ENCODE measurements around the gene FRMD1.

Gene FRMD1

GRCh38 chr6:168052291-168052891 lies 26.6 kb downstream of the FRMD1 start:
- no peak overlapping the region for H3K4me3 ChIP-seq (ENCODE audit: insufficient read depth in 1 of 2, low read depth in 1 of 2, low read length in 2 of 2)

GRCh38 chr6:168051648-168052047 lies 27.4 kb downstream of the FRMD1 start:
- H4K91ac ChIP-seq (ENCODE audit: low read length): no peak overlapping the region

More at GRCh38 chr6:168052291-168052891, 26.6 kb downstream of the FRMD1 start:
- no peak overlapping the region for H2AK5ac ChIP-seq (ENCODE audit: low read length, severe bottlenecking)
- H3K9ac ChIP-seq (ENCODE audit: low read length): no peak overlapping the region
- H3K23ac ChIP-seq (ENCODE audit: low read length in 2 of 2): no peak overlapping the region
- H3K4me2 ChIP-seq (ENCODE audit: low read length, poor library complexity, severe bottlenecking): no peak overlapping the region
- peak overlapping the region in 1 of 2 experiments; percentile 45 for H2BK12ac ChIP-seq (ENCODE audit: low read length in 2 of 2)
- H2BK120ac ChIP-seq (ENCODE audit: low read depth, low read length): no peak overlapping the region
- peaks cover 6% of the 10 kb centered on the region for H3K4me1 ChIP-seq (ENCODE audit: control insufficient read depth, insufficient read depth, low read depth, low read length)
- no peaks in the 10 kb centered on the region for H3K79me1 ChIP-seq (replicated peaks; ENCODE audit: low read length, poor library complexity, severe bottlenecking)
- WGBS: 96% methylated on average over 26 of the region's 26 CpGs
- H3K9me3 ChIP-seq (ENCODE audit: control insufficient read depth, low read length): no peaks in the 10 kb centered on the region
- H2BK5ac ChIP-seq (ENCODE audit: low read depth, low read length, poor library complexity, severe bottlenecking): no peak overlapping the region
- no peaks in the 10 kb centered on the region for H3K36me3 ChIP-seq (ENCODE audit: control insufficient read depth in 1 of 2, insufficient read depth in 2 of 2, low read depth in 1 of 2, low read length in 2 of 2)
- H3K27me3 ChIP-seq (ENCODE audit: control insufficient read depth in 1 of 2, insufficient read depth in 1 of 2, low read length in 2 of 2): peaks cover 0 to 4% of the 10 kb centered on the region in 2 experiments
- peak overlapping the region in 1 of 2 experiments; percentile 26 for H3K14ac ChIP-seq (ENCODE audit: low read length in 2 of 2)
- no peak overlapping the region for H3K4ac ChIP-seq (ENCODE audit: low read depth in 1 of 2, low read length in 2 of 2)
- H2BK15ac ChIP-seq (ENCODE audit: low read depth, poor library complexity, severe bottlenecking): no peak overlapping the region
- H3K27ac ChIP-seq (ENCODE audit: low read length, poor library complexity, severe bottlenecking): no peak overlapping the region
- H3K18ac ChIP-seq (ENCODE audit: low read depth in 1 of 2, low read length in 2 of 2): peak overlapping the region in 1 of 2 experiments; percentile 54
- no peak overlapping the region for H4K8ac ChIP-seq (ENCODE audit: low read length)
- H2AFZ ChIP-seq (ENCODE audit: low read depth, low read length): no peak overlapping the region
- no peak for DNase-seq
- no peak overlapping the region for H4K91ac ChIP-seq (ENCODE audit: low read length)

GRCh38 chr6:168050881-168051586 lies 28.0 kb downstream of the FRMD1 start:
- no peak overlapping the region for H2BK120ac ChIP-seq (ENCODE audit: low read depth, low read length)
- H4K91ac ChIP-seq (ENCODE audit: low read length): peak overlapping the region; percentile 18
- H3K9me3 ChIP-seq (ENCODE audit: control insufficient read depth, low read length): no peaks in the 10 kb centered on the region
- no peak overlapping the region for H2BK5ac ChIP-seq (ENCODE audit: low read depth, low read length, poor library complexity, severe bottlenecking)
- no peak overlapping the region for H3K18ac ChIP-seq (ENCODE audit: low read depth in 1 of 2, low read length in 2 of 2)
- H3K23ac ChIP-seq (ENCODE audit: low read length in 2 of 2): no peak overlapping the region
- H3K4me1 ChIP-seq (ENCODE audit: control insufficient read depth, insufficient read depth, low read depth, low read length): peaks cover 6% of the 10 kb centered on the region
- peaks cover 0 to 4% of the 10 kb centered on the region in 2 experiments for H3K27me3 ChIP-seq (ENCODE audit: control insufficient read depth in 1 of 2, insufficient read depth in 1 of 2, low read length in 2 of 2)
- peak overlapping the region; percentile 78 for H2BK15ac ChIP-seq (ENCODE audit: low read depth, poor library complexity, severe bottlenecking)
- no peaks in the 10 kb centered on the region for H3K36me3 ChIP-seq (ENCODE audit: control insufficient read depth in 1 of 2, insufficient read depth in 2 of 2, low read depth in 1 of 2, low read length in 2 of 2)
- 88% methylated on average over 23 of the region's 23 CpGs for WGBS
- H3K4me2 ChIP-seq (ENCODE audit: low read length, poor library complexity, severe bottlenecking): no peak overlapping the region
- H4K8ac ChIP-seq (ENCODE audit: low read length): no peak overlapping the region
- no peaks in the 10 kb centered on the region for H3K79me1 ChIP-seq (replicated peaks; ENCODE audit: low read length, poor library complexity, severe bottlenecking)
- H2AFZ ChIP-seq (ENCODE audit: low read depth, low read length): no peak overlapping the region
- H3K14ac ChIP-seq (ENCODE audit: low read length in 2 of 2): no peak overlapping the region
- H3K4me3 ChIP-seq (ENCODE audit: insufficient read depth in 1 of 2, low read depth in 1 of 2, low read length in 2 of 2): no peak overlapping the region
- H3K9ac ChIP-seq (ENCODE audit: low read length): no peak overlapping the region
- no peak overlapping the region for H3K4ac ChIP-seq (ENCODE audit: low read depth in 1 of 2, low read length in 2 of 2)
- DNase-seq: no peak
- no peak overlapping the region for H2BK12ac ChIP-seq (ENCODE audit: low read length in 2 of 2)
- H2AK5ac ChIP-seq (ENCODE audit: low read length, severe bottlenecking): no peak overlapping the region
- H3K27ac ChIP-seq (ENCODE audit: low read length, poor library complexity, severe bottlenecking): no peak overlapping the region

More at GRCh38 chr6:168051648-168052047, 27.4 kb downstream of the FRMD1 start:
- 92% methylated on average over 9 of the region's 9 CpGs for WGBS
- H3K4ac ChIP-seq (ENCODE audit: low read depth in 1 of 2, low read length in 2 of 2): no peak overlapping the region
- peaks cover 0 to 4% of the 10 kb centered on the region in 2 experiments for H3K27me3 ChIP-seq (ENCODE audit: control insufficient read depth in 1 of 2, insufficient read depth in 1 of 2, low read length in 2 of 2)
- no peak overlapping the region for H2BK5ac ChIP-seq (ENCODE audit: low read depth, low read length, poor library complexity, severe bottlenecking)
- H3K4me1 ChIP-seq (ENCODE audit: control insufficient read depth, insufficient read depth, low read depth, low read length): peaks cover 6% of the 10 kb centered on the region
- H2BK120ac ChIP-seq (ENCODE audit: low read depth, low read length): no peak overlapping the region
- H3K27ac ChIP-seq (ENCODE audit: low read length, poor library complexity, severe bottlenecking): no peak overlapping the region
- no peak overlapping the region for H2AK5ac ChIP-seq (ENCODE audit: low read length, severe bottlenecking)
- no peak overlapping the region for H3K23ac ChIP-seq (ENCODE audit: low read length in 2 of 2)
- DNase-seq: no peak
- H3K36me3 ChIP-seq (ENCODE audit: control insufficient read depth in 1 of 2, insufficient read depth in 2 of 2, low read depth in 1 of 2, low read length in 2 of 2): no peaks in the 10 kb centered on the region
- no peaks in the 10 kb centered on the region for H3K79me1 ChIP-seq (replicated peaks; ENCODE audit: low read length, poor library complexity, severe bottlenecking)
- H3K4me3 ChIP-seq (ENCODE audit: insufficient read depth in 1 of 2, low read depth in 1 of 2, low read length in 2 of 2): no peak overlapping the region
- no peak overlapping the region for H4K8ac ChIP-seq (ENCODE audit: low read length)
- no peak overlapping the region for H3K18ac ChIP-seq (ENCODE audit: low read depth in 1 of 2, low read length in 2 of 2)
- no peak overlapping the region for H3K14ac ChIP-seq (ENCODE audit: low read length in 2 of 2)
- H2BK12ac ChIP-seq (ENCODE audit: low read length in 2 of 2): no peak overlapping the region
- no peak overlapping the region for H2BK15ac ChIP-seq (ENCODE audit: low read depth, poor library complexity, severe bottlenecking)
- no peak overlapping the region for H3K4me2 ChIP-seq (ENCODE audit: low read length, poor library complexity, severe bottlenecking)
- H3K9me3 ChIP-seq (ENCODE audit: control insufficient read depth, low read length): no peaks in the 10 kb centered on the region
- no peak overlapping the region for H2AFZ ChIP-seq (ENCODE audit: low read depth, low read length)
- no peak overlapping the region for H3K9ac ChIP-seq (ENCODE audit: low read length)

GRCh38 chr6:168050225-168050880 lies 28.7 kb downstream of the FRMD1 start:
- Histone ChIP-seq H3K4me2 (ENCODE audit: low read length, poor library complexity, severe bottlenecking) (no peak overlapping the region), H4K91ac (ENCODE audit: low read length) (no peak overlapping the region), H3K4me3 (ENCODE audit: insufficient read depth in 1 of 2, low read depth in 1 of 2, low read length in 2 of 2) (no peak overlapping the region), H3K9me3 (ENCODE audit: control insufficient read depth, low read length) (no peaks in the 10 kb centered on the region), H3K27ac (ENCODE audit: low read length, poor library complexity, severe bottlenecking) (no peak overlapping the region), H4K8ac (ENCODE audit: low read length) (no peak overlapping the region), H2BK5ac (ENCODE audit: low read depth, low read length, poor library complexity, severe bottlenecking) (no peak overlapping the region), H3K4me1 (ENCODE audit: control insufficient read depth, insufficient read depth, low read depth, low read length) (peaks cover 8% of the 10 kb centered on the region), H3K14ac (ENCODE audit: low read length in 2 of 2) (peak overlapping the region in 1 of 2 experiments; percentile 63), H2BK12ac (ENCODE audit: low read length in 2 of 2) (peak overlapping the region in 1 of 2 experiments; percentile 58), H3K27me3 (ENCODE audit: control insufficient read depth in 1 of 2, insufficient read depth in 1 of 2, low read length in 2 of 2) (peaks cover 0 to 4% of the 10 kb centered on the region in 2 experiments), H3K23ac (ENCODE audit: low read length in 2 of 2) (no peak overlapping the region), H2AK5ac (ENCODE audit: low read length, severe bottlenecking) (no peak overlapping the region), H2BK15ac (ENCODE audit: low read depth, poor library complexity, severe bottlenecking) (no peak overlapping the region), H3K18ac (ENCODE audit: low read depth in 1 of 2, low read length in 2 of 2) (no peak overlapping the region), H3K79me1 (replicated peaks; ENCODE audit: low read length, poor library complexity, severe bottlenecking) (no peaks in the 10 kb centered on the region), H3K4ac (ENCODE audit: low read depth in 1 of 2, low read length in 2 of 2) (no peak overlapping the region), H3K9ac (ENCODE audit: low read length) (no peak overlapping the region), H2BK120ac (ENCODE audit: low read depth, low read length) (no peak overlapping the region), H3K36me3 (ENCODE audit: control insufficient read depth in 1 of 2, insufficient read depth in 2 of 2, low read depth in 1 of 2, low read length in 2 of 2) (no peaks in the 10 kb centered on the region), H2AFZ (ENCODE audit: low read depth, low read length) (no peak overlapping the region)
- WGBS: 90% methylated on average over 25 of the region's 27 CpGs
- no peak for DNase-seq

All from mesenchymal stem cell (in vitro differentiated cells and primary cell).